ENCODE data around the gene FAM3C. TPM values are rescaled to one million over a fixed set of nuclear protein-coding genes. Genes with fewer than 3 reads are reported as not detected.
A peak's percentile ranks its signal among the peaks of the same experiment; 100 is the strongest.

Gene FAM3C
- total and polyA plus RNA-seq, 2 of the 4 experiments (the other 2 are of a cell fraction), result 11.5 to 45.8 TPM

DNA sequence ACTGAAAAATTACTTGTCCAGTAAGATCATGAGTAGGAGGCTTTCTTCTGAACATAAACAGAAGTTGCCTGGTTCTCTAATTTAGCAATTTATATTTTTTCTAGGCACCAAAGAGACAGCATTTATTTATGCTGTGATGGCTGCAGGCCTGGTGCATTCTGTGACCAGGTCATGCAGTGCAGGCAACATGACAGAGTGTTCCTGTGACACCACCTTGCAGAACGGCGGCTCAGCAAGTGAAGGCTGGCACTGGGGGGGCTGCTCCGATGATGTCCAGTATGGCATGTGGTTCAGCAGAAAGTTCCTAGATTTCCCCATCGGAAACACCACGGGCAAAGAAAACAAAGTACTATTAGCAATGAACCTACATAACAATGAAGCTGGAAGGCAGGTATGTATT is 64.5 kb downstream of the FAM3C start:
- no peak overlapping the region for H3K4ac ChIP-seq (ENCODE audit: low read depth, low read length)
- no peak overlapping the region for H2BK15ac ChIP-seq (ENCODE audit: low read depth, low read length)
- intact Hi-C loops (cut with micrococcal nuclease) (loop anchor here (10.0 kb wide), 1 partner anchor 527 kb away; no protein-coding TSS in a partner anchor), dilution Hi-C loops (cut with HindIII; ENCODE audit: low sequenced_read_pairs, unreplicated experiment) (no loop called here), in situ Hi-C loops (cut with MboI; ENCODE audit: low sequenced_read_pairs) (loop anchor here (25.0 kb wide), 2 partner anchors 194 to 344 kb away; partner anchors contain the start of gene CPED1)
- H3K79me1 ChIP-seq (ENCODE audit: low read depth in 1 of 2, low read length in 2 of 2), result peaks cover 0 to 6% of the 10 kb centered on the region in 2 experiments; a peak in 1 of 4 replicates
- H2BK20ac ChIP-seq (ENCODE audit: low read depth, low read length), result no peak overlapping the region
- no peak overlapping the region for H3K27ac ChIP-seq (ENCODE audit: insufficient read depth, low read length)
- CTCF ChIA-PET, result no interaction called here
- no peak overlapping the region for H2AK9ac ChIP-seq (replicated peaks; ENCODE audit: low read depth, low read length, poor library complexity)
- ATAC-seq (ENCODE audit: low read depth) (no peak), DNase-seq (no peak)
- no peak overlapping the region for H3K9ac ChIP-seq (ENCODE audit: low read depth, low read length)
- no peak overlapping the region for H3K4me3 ChIP-seq (ENCODE audit: insufficient read depth, low read depth, low read length)
- H3K18ac ChIP-seq (ENCODE audit: low read depth, low read length), result no peak overlapping the region
- no peak overlapping the region for H2AFZ ChIP-seq (replicated peaks; ENCODE audit: low read length, poor library complexity)
- POLR2A ChIA-PET (ENCODE audit: unreplicated experiment), result no interaction called here
- WGBS, 2 experiments (ENCODE audit: extremely low coverage in 2 of 2, insufficient read length in 1 of 2), result 74% methylated on average over 3 of the region's 5 CpGs; no CpG with 5 or more reads in 1 of the 2 experiments
- H3K4me2 ChIP-seq (ENCODE audit: low read depth, low read length), result no peak overlapping the region
- no peak for TF ChIP-seq RAD21 (IDR thresholded peaks at IDR 0.05; ENCODE audit: low read length)
- no peak for TF ChIP-seq SMC3 (IDR thresholded peaks at IDR 0.05; ENCODE audit: low read depth, low read length)
- TF ChIP-seq POLR2A (IDR thresholded peaks at IDR 0.05; ENCODE audit: low read depth, low read length), result no peak
- H3K27me3 ChIP-seq (ENCODE audit: control insufficient read depth, insufficient read depth, low read length), result peaks cover 21% of the 10 kb centered on the region
- no peak overlapping the region for H4K5ac ChIP-seq (ENCODE audit: low read depth, low read length)
- no peaks in the 10 kb centered on the region; the same call in 1 of the 2 replicates for H3K4me1 ChIP-seq (ENCODE audit: control insufficient read depth, insufficient read depth, low read length)
- H3K14ac ChIP-seq (replicated peaks; ENCODE audit: low read depth, low read length), result no peak overlapping the region
- H4K8ac ChIP-seq (ENCODE audit: low read depth in 2 of 2, low read length in 2 of 2), result no peak overlapping the region
- no peak overlapping the region for H2BK120ac ChIP-seq (ENCODE audit: low read depth, low read length)
- no peaks in the 10 kb centered on the region for H3K9me3 ChIP-seq (ENCODE audit: control insufficient read depth, insufficient read depth, low read length)
- H3K23ac ChIP-seq (ENCODE audit: low read depth, low read length), result no peak overlapping the region
- no peak overlapping the region for H4K91ac ChIP-seq (ENCODE audit: insufficient read depth, low read depth, low read length)
- BruUV-seq (replicated peaks), result no TSS peak
- no peak overlapping the region for H3K56ac ChIP-seq (ENCODE audit: extremely low read depth, insufficient read depth, low read length)
- H3K36me3 ChIP-seq (ENCODE audit: control insufficient read depth, insufficient read depth, low read length), result no peaks in the 10 kb centered on the region
- peak overlapping the region; percentile 14; the same call in 1 of the 2 replicates for H2AK5ac ChIP-seq (ENCODE audit: low read depth, low read length)
- no peaks in the 10 kb centered on the region for H3K9me1 ChIP-seq (ENCODE audit: insufficient read depth, low read length)
- H4K20me1 ChIP-seq (ENCODE audit: insufficient read depth, low read length), result no peaks in the 10 kb centered on the region
- H2BK5ac ChIP-seq (ENCODE audit: low read depth, low read length, poor library complexity, severe bottlenecking), result no peak overlapping the region

Data from IMR-90 (cell line).